Caco-2 (cell line): ENCODE results near the gene FAF2. TPM values are rescaled to one million over a fixed set of nuclear protein-coding genes. Genes with fewer than 3 reads are reported as not detected.

Experiments
- BruUV-seq: library from RNA; stranded (reverse); fragments of 400-500 nt; replicated peaks from 2 replicates; lab custom pipeline; 2021; lab: Mats Ljungman, UMichigan
- CTCF ChIA-PET: fragments of 300-600 bp; sonication (Branson Sonifier 250); formaldehyde crosslinking; loops from one replicate; lab custom pipeline; 2022; ENCODE audit warnings: antibody characterized with exemption; lab: Charles Lee
- POLR2A ChIA-PET: fragments of 300-600 bp; sonication (Branson Sonifier 250); formaldehyde crosslinking; loops from one replicate; lab custom pipeline; 2022; ENCODE audit warnings: antibody characterized with exemption; lab: Charles Lee
- DNase-seq, 2 experiments: peaks; one replicate each; pipeline versions ENCODE4 v3.0.0 to v3.0.0-alpha.2; 2020 to 2022
- H3K27me3 ChIP-seq: replicated peaks from 2 replicates; pipeline ENCODE4 v1.6.0; 2011; ENCODE audit warnings: low read length; ENCODE audit not compliant: control insufficient read depth, insufficient read depth
- H3K36me3 ChIP-seq: 2 replicates; pipeline ENCODE4 v1.5.1; 2011; ENCODE audit warnings: low read length; ENCODE audit not compliant: control insufficient read depth, insufficient read depth
- H3K4me1 ChIP-seq: fragments of 250-450 bp; sonication (Bioruptor Pico); 2 replicates; pipeline ENCODE4 v1.5.1; 2020; ENCODE audit warnings: mild to moderate bottlenecking
- H3K4me3 ChIP-seq: 2 replicates; pipeline ENCODE4 v1.5.1; 2011; ENCODE audit warnings: low read depth, mild to moderate bottlenecking, control low read depth, low read length
- H3K9me3 ChIP-seq: fragments of 250-450 bp; sonication (Bioruptor Pico); 2 replicates; pipeline ENCODE4 v1.5.1; 2020; ENCODE audit warnings: mild to moderate bottlenecking, moderate library complexity
- H3K27ac Mint-ChIP-seq: one replicate; pipeline ENCODE4 v1.8.0; 2022; ENCODE audit warnings: mixed read lengths; ENCODE audit not compliant: unreplicated experiment
- H3K27me3 Mint-ChIP-seq: one replicate; pipeline ENCODE4 v1.8.0; 2022; ENCODE audit warnings: mixed read lengths; ENCODE audit not compliant: insufficient read depth, unreplicated experiment
- H3K36me3 Mint-ChIP-seq: one replicate; pipeline ENCODE4 v1.8.0; 2022; ENCODE audit warnings: mild to moderate bottlenecking, mixed read lengths; ENCODE audit not compliant: insufficient read depth, unreplicated experiment
- H3K4me1 Mint-ChIP-seq: one replicate; pipeline ENCODE4 v1.8.0; 2022; ENCODE audit warnings: low read depth, mixed read lengths; ENCODE audit not compliant: unreplicated experiment
- H3K4me3 Mint-ChIP-seq: one replicate; pipeline ENCODE4 v1.8.0; 2022; ENCODE audit warnings: mild to moderate bottlenecking, moderate library complexity, mixed read lengths; ENCODE audit not compliant: unreplicated experiment
- H3K9me3 Mint-ChIP-seq: one replicate; pipeline ENCODE4 v1.8.0; 2022; ENCODE audit warnings: mixed read lengths; ENCODE audit not compliant: unreplicated experiment
- intact Hi-C: fragments of 100-400 bp; cut with micrococcal nuclease; formaldehyde crosslinking; loops from one replicate; pipeline ENCODE4 v1.10.0; 2022; ENCODE audit not compliant: unreplicated experiment
- total RNA-seq: library from RNA; stranded (reverse); gene quantifications from 2 replicates; pipeline ENCODE4 v1.2.3, GENCODE V29; 2022
- TF ChIP-seq, protein P1 (sequence below), 2 experiments: fragments of 200-600 bp in 1 of 2; IDR thresholded peaks; 1 replicate in 1 of 2; 2 replicates in 1 of 2; pipeline versions ENCODE4 v1.5.1 to v1.8.0; 2011 to 2022; ENCODE audit warnings: antibody characterized with exemption in 1 of 2, control low read depth in 1 of 2, inconsistent platforms in 1 of 2, low read depth in 1 of 2, low read length in 1 of 2, mild to moderate bottlenecking in 1 of 2, moderate library complexity in 1 of 2; ENCODE audit not compliant: insufficient read depth in 1 of 2, severe bottlenecking in 1 of 2, unreplicated experiment in 1 of 2

Gene FAF2
- total RNA-seq, 1 experiment from 2014 or later, result 55.5 TPM

DNA sequence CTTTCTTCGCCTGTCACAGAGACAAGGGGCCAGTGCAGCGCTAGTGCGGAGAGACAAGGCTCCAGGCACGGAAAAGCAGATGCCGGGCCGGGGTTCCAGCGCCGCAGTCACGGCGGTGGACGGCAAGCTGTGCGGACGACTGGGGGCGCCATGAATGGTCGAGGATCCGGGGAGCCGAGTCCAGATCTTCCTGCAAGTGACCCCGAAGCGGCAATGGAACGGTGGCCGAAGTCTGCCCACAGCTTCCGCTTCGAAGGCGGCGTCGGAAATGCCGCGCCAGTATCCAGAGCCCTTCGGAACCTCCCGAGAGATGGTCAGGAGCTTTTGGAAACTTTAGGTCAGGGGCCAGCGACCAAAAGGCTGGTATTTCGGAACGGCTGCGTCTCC is 601 bp upstream of the FAF2 start:
- no peaks in the 10 kb centered on the region for H3K27me3 Mint-ChIP-seq
- no peak for DNase-seq
- peak overlapping the region; percentile 57 for H3K4me3 ChIP-seq
- no peaks in the 10 kb centered on the region for H3K9me3 ChIP-seq
- peaks cover 28% of the 10 kb centered on the region for H3K36me3 Mint-ChIP-seq
- TF ChIP-seq, protein P1, sequence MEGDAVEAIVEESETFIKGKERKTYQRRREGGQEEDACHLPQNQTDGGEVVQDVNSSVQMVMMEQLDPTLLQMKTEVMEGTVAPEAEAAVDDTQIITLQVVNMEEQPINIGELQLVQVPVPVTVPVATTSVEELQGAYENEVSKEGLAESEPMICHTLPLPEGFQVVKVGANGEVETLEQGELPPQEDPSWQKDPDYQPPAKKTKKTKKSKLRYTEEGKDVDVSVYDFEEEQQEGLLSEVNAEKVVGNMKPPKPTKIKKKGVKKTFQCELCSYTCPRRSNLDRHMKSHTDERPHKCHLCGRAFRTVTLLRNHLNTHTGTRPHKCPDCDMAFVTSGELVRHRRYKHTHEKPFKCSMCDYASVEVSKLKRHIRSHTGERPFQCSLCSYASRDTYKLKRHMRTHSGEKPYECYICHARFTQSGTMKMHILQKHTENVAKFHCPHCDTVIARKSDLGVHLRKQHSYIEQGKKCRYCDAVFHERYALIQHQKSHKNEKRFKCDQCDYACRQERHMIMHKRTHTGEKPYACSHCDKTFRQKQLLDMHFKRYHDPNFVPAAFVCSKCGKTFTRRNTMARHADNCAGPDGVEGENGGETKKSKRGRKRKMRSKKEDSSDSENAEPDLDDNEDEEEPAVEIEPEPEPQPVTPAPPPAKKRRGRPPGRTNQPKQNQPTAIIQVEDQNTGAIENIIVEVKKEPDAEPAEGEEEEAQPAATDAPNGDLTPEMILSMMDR (IDR thresholded peaks at IDR 0.05; ENCODE audit: insufficient read depth in 1 of 2, low read depth in 1 of 2, low read length in 1 of 2, severe bottlenecking in 1 of 2, unreplicated experiment in 1 of 2), result peak in 1 of 2 experiments; percentile 33
- TSS peak; percentile 87 for BruUV-seq
- H3K4me1 Mint-ChIP-seq, result peaks cover 5% of the 10 kb centered on the region
- ChIA-PET POLR2A (interaction anchor here (0.6 to 2.1 kb wide), 10 partner anchors 19 to 979 kb away, joined by 3 to 23 read pairs (median 5); partner anchors contain the start of genes CLTB, GRK6, KIAA1191 and RNF44), CTCF (interaction anchor here (0.6 to 1.8 kb wide), 25 partner anchors 16 to 717 kb away, joined by 3 to 24 read pairs (median 5); partner anchors contain the start of genes CLTB and RNF44)
- no peaks in the 10 kb centered on the region for H3K36me3 ChIP-seq
- peak overlapping the region; percentile 86 for H3K4me3 Mint-ChIP-seq
- intact Hi-C loops, result no loop called here
- peak overlapping the region; percentile 91 for H3K27ac Mint-ChIP-seq
- no peaks in the 10 kb centered on the region for H3K9me3 Mint-ChIP-seq
- no peaks in the 10 kb centered on the region for H3K27me3 ChIP-seq
- H3K4me1 ChIP-seq, result peaks cover 12% of the 10 kb centered on the region; the same call in 1 of the 2 replicates

DNA sequence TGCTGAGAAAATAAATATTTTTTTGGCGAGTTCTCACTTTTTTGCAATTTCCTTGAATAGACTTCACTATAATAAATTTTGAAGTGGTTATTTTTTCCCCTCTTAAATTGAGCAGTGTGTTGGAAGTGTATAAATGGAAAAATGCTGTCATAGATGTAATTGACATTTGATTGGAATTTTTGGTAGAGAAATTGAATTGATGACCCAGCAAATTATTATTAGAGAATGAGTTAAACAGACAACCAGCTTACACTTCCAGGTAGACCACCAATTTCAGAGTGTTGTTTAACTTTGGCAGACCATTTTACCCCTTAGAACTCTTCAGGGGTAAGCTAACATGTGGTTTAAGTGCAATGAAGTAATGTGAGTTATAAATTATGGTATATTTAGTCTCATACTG is 1.9 kb downstream of the FAF2 start:
- Mint-ChIP-seq H3K27me3 (no peaks in the 10 kb centered on the region), H3K4me1 (peaks cover 7% of the 10 kb centered on the region), H3K36me3 (peaks cover 49% of the 10 kb centered on the region), H3K9me3 (no peaks in the 10 kb centered on the region), H3K27ac (no peak overlapping the region), H3K4me3 (no peak overlapping the region)
- H3K9me3 ChIP-seq, result no peaks in the 10 kb centered on the region
- no peak overlapping the region for H3K4me3 ChIP-seq
- no peaks in the 10 kb centered on the region for H3K27me3 ChIP-seq
- peaks cover 12% of the 10 kb centered on the region; the same call in 1 of the 2 replicates for H3K4me1 ChIP-seq
- TSS peak; percentile 42 for BruUV-seq
- DNase-seq, result no peak
- ChIA-PET POLR2A (no interaction called here), CTCF (interaction anchor here (0.6 kb wide), 1 partner anchor 9 kb away, joined by 3 read pairs; no protein-coding TSS in a partner anchor)
- intact Hi-C loops, result no loop called here
- TF ChIP-seq, protein P1 (IDR thresholded peaks at IDR 0.05; ENCODE audit: insufficient read depth in 1 of 2, low read depth in 1 of 2, low read length in 1 of 2, severe bottlenecking in 1 of 2, unreplicated experiment in 1 of 2), result no peak
- no peaks in the 10 kb centered on the region; the same call in none of the 2 replicates for H3K36me3 ChIP-seq

DNA sequence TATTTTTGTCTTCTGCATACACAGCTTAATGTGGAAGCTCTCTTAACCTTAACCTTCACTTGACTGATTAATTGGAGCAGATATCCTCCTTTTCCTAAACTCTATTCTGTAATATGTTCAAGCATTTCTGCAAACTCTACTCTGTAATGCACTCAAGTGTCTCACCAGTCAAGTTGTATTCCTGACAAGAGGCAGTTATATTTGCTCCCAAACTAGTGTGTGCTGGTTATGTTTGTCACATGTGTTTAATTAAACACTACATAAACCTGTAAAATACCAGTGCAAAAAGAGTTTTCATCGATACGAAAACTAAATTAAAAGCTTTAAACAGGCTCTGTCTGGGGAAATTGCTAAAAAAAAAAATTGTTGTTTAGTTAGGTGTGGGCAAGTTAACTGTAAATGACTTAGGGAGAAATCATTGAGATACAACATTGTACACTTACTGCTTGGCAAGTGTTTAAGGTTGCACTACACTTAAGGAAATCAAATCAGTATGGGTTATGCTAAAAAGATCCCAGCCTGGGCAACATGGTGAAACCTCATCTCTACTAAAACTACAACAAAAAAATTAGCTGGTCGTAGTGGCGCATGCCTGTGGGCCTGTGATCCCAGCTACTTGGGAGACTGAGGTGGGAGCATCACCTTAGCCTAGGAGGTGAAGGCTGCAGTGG is 6.7 kb downstream of the FAF2 start:
- H3K9me3 ChIP-seq, result no peaks in the 10 kb centered on the region
- ChIA-PET POLR2A (no interaction called here), CTCF (no interaction called here)
- H3K9me3 Mint-ChIP-seq, result no peaks in the 10 kb centered on the region
- H3K4me1 ChIP-seq, result peaks cover 6% of the 10 kb centered on the region; the same call in 1 of the 2 replicates
- peaks cover 50% of the 10 kb centered on the region for H3K36me3 Mint-ChIP-seq
- peaks cover 7% of the 10 kb centered on the region for H3K4me1 Mint-ChIP-seq
- no peak overlapping the region for H3K4me3 Mint-ChIP-seq
- intact Hi-C loops, result no loop called here
- H3K27me3 ChIP-seq, result no peaks in the 10 kb centered on the region
- no TSS peak for BruUV-seq
- no peak for DNase-seq
- H3K36me3 ChIP-seq, result no peaks in the 10 kb centered on the region; the same call in none of the 2 replicates
- TF ChIP-seq, protein P1 (IDR thresholded peaks at IDR 0.05; ENCODE audit: insufficient read depth in 1 of 2, low read depth in 1 of 2, low read length in 1 of 2, severe bottlenecking in 1 of 2, unreplicated experiment in 1 of 2), result no peak
- no peak overlapping the region for H3K27ac Mint-ChIP-seq
- H3K27me3 Mint-ChIP-seq, result no peaks in the 10 kb centered on the region
- no peak overlapping the region for H3K4me3 ChIP-seq
